Mammary epithelial cell (primary cell): ENCODE measurements around the gene CPNE1.

Experiments
- CTCF ChIP-seq, 2 donors: IDR thresholded peaks in 1 of 2; conservative IDR thresholded peaks in 1 of 2; 2 replicates each; pipeline ENCODE4 v1.5.1; 2011 to 2012; ENCODE audit warnings: inconsistent platforms in 2 of 2, low read length in 2 of 2, mild to moderate bottlenecking in 2 of 2, control low read depth in 1 of 2, low read depth in 1 of 2; ENCODE audit not compliant: insufficient read depth in 1 of 2; ENCODE audit errors: extremely low read depth in 1 of 2
- EZH2 ChIP-seq: IDR thresholded peaks from 2 replicates; pipeline ENCODE4 v1.6.1; 2012; ENCODE audit warnings: low read length, inconsistent platforms, borderline replicate concordance

- TF ChIP-seq EZH2 = no peak
- TF ChIP-seq CTCF (conservative IDR thresholded peaks at IDR 0.05 in 1 of 2, IDR thresholded peaks at IDR 0.05 in 1 of 2; ENCODE audit: extremely low read depth in 1 of 2, insufficient read depth in 1 of 2, low read depth in 1 of 2, low read length in 2 of 2) = no peak
Measured at GRCh38 chr20:35598476-35598875, 66.2 kb downstream of the CPNE1 start.
